CD14-positive monocyte (primary cell): Measurements from ENCODE around the gene NLGN1. TPM values are rescaled to one million over a fixed set of nuclear protein-coding genes. Genes with fewer than 3 reads are reported as not detected.

ENCODE experiments used
- DNase-seq, 3 donors: peaks; one replicate each; pipeline ENCODE4 v3.0.0-alpha.2; 2011 to 2022
- H2AFZ ChIP-seq: 2 replicates; pipeline ENCODE4 v1.6.0; 2012; ENCODE audit warnings: mild to moderate bottlenecking, low read depth, low read length, inconsistent platforms; ENCODE audit not compliant: insufficient read depth, poor library complexity, severe bottlenecking
- H3K27ac ChIP-seq, 2 donors: 1 replicate in 1 of 2; 2 replicates in 1 of 2; pipeline ENCODE4 v1.5.1; 2012 to 2013; ENCODE audit warnings: low read length in 2 of 2, control low read depth in 1 of 2, inconsistent platforms in 1 of 2, low read depth in 1 of 2, mild to moderate bottlenecking in 1 of 2
- H3K27me3 ChIP-seq, 2 donors: one replicate each; pipeline versions ENCODE4 v1.6.0 to v1.6.1; 2011 to 2013; ENCODE audit warnings: low read length in 2 of 2; ENCODE audit not compliant: control insufficient read depth in 2 of 2, insufficient read depth in 2 of 2
- H3K36me3 ChIP-seq, 2 donors: replicated peaks in 1 of 2; 1 replicate in 1 of 2; 2 replicates in 1 of 2; pipeline versions ENCODE4 v1.5.1 to v1.6.1; 2012 to 2013; ENCODE audit warnings: low read length in 2 of 2, control low read depth in 1 of 2, inconsistent platforms in 1 of 2, mild to moderate bottlenecking in 1 of 2; ENCODE audit not compliant: insufficient read depth in 2 of 2, control insufficient read depth in 1 of 2
- H3K4me1 ChIP-seq, 2 donors: 1 replicate in 1 of 2; 2 replicates in 1 of 2; pipeline versions ENCODE4 v1.5.1 to v1.6.1; 2012 to 2013; ENCODE audit warnings: low read length in 2 of 2, control low read depth in 1 of 2, inconsistent platforms in 1 of 2, mild to moderate bottlenecking in 1 of 2, moderate library complexity in 1 of 2; ENCODE audit not compliant: insufficient read depth in 2 of 2, control insufficient read depth in 1 of 2
- H3K4me2 ChIP-seq: replicated peaks from 2 replicates; pipeline ENCODE3; 2012; ENCODE audit warnings: low read length, moderate library complexity, mild to moderate bottlenecking; ENCODE audit not compliant: poor library complexity, severe bottlenecking; ENCODE audit errors: extremely low read depth
- H3K4me3 ChIP-seq, 3 experiments: fragments of 200-600 bp in 1 of 3; sonication (generic) in 1 of 3; replicated peaks in 1 of 3; 1 replicate in 2 of 3; 2 replicates in 1 of 3; pipeline ENCODE4 v1.5.1; 2011 to 2013; ENCODE audit warnings: low read length in 3 of 3, mild to moderate bottlenecking in 3 of 3, control low read depth in 2 of 3, low read depth in 2 of 3, inconsistent platforms in 1 of 3, moderate library complexity in 1 of 3
- H3K79me2 ChIP-seq: 2 replicates; pipeline ENCODE4 v1.6.0; 2012; ENCODE audit warnings: mild to moderate bottlenecking, control low read depth, inconsistent platforms, low read length, moderate library complexity; ENCODE audit not compliant: insufficient read depth
- H3K9ac ChIP-seq: 2 replicates; pipeline ENCODE4 v1.6.0; 2017; ENCODE audit warnings: low read length, mild to moderate bottlenecking; ENCODE audit not compliant: insufficient read depth, poor library complexity, severe bottlenecking
- H3K9me3 ChIP-seq, 2 donors: replicated peaks in 1 of 2; 1 replicate in 1 of 2; 2 replicates in 1 of 2; pipeline versions ENCODE4 v1.5.1 to v1.6.1; 2012 to 2013; ENCODE audit warnings: low read length in 2 of 2, control low read depth in 1 of 2; ENCODE audit not compliant: control insufficient read depth in 1 of 2, insufficient read depth in 1 of 2
- H4K20me1 ChIP-seq: 2 replicates; pipeline ENCODE4 v1.6.0; 2012; ENCODE audit warnings: mild to moderate bottlenecking, low read length, control low read depth, moderate library complexity; ENCODE audit not compliant: insufficient read depth
- H3K27ac Mint-ChIP-seq, 7 donors: one replicate each; pipeline ENCODE4 v1.8.0; 2020; ENCODE audit warnings: mild to moderate bottlenecking in 7 of 7, mixed read lengths in 7 of 7, moderate library complexity in 6 of 7, inconsistent platforms in 2 of 7
- H3K27me3 Mint-ChIP-seq, 3 donors: one replicate each; pipeline ENCODE4 v1.8.0; 2021 to 2022; ENCODE audit warnings: low read depth in 3 of 3, mild to moderate bottlenecking in 3 of 3, mixed read lengths in 3 of 3, moderate library complexity in 3 of 3, inconsistent platforms in 1 of 3
- H3K36me3 Mint-ChIP-seq, 2 donors: one replicate each; pipeline ENCODE4 v1.8.0; 2020; ENCODE audit warnings: mixed read lengths in 2 of 2, inconsistent platforms in 1 of 2, mild to moderate bottlenecking in 1 of 2
- H3K4me1 Mint-ChIP-seq: one replicate; pipeline ENCODE4 v1.8.0; 2020; ENCODE audit warnings: mild to moderate bottlenecking, mixed read lengths
- H3K4me3 Mint-ChIP-seq, 2 donors: one replicate each; pipeline ENCODE4 v1.8.0; 2020; ENCODE audit warnings: mild to moderate bottlenecking in 2 of 2, mixed read lengths in 2 of 2, moderate library complexity in 1 of 2
- H3K9me3 Mint-ChIP-seq, 7 donors: one replicate each; pipeline ENCODE4 v1.8.0; 2020 to 2022; ENCODE audit warnings: mixed read lengths in 7 of 7, mild to moderate bottlenecking in 6 of 7, moderate library complexity in 6 of 7, inconsistent platforms in 2 of 7
- WGBS: methylation state at CpG from one replicate; pipeline ENCODE4 v1.1.5; 2013; ENCODE audit warnings: missing lambda C conversion rate; ENCODE audit not compliant: insufficient coverage; 5-methylcytosine and 5-hydroxymethylcytosine counted together
- intact Hi-C, 2 donors: fragments of 100-400 bp; cut with micrococcal nuclease; formaldehyde crosslinking; loops; one replicate each; pipeline versions ENCODE4 v1.15.0 to v1.15.1; 2023
- polyA plus RNA-seq, 3 donors: library from polyadenylated mRNA; depleted of rRNA in 1 of 3; unstranded in 2 of 3; stranded (reverse) in 1 of 3; fragments of 300-500 nt in 2 of 3; fragments of >200 nt in 1 of 3; fragmentation: Illumina TruSeq in 2 of 3; gene quantifications; 1 replicate in 2 of 3; 2 replicates in 1 of 3; pipeline ENCODE4 v1.2.3, GENCODE V29; 2012 to 2021
- TF ChIP-seq, protein P1 (sequence below): fragments of 200-600 bp; IDR thresholded peaks from one replicate; pipeline ENCODE4 v1.8.0; 2022; ENCODE audit warnings: antibody characterized with exemption, mild to moderate bottlenecking

Gene NLGN1
- polyA plus RNA-seq, 3 donors, result not detected

GRCh38 chr3:173913397-173913796 is 515.9 kb downstream of the NLGN1 start:
- H4K20me1 ChIP-seq, result no peaks in the 10 kb centered on the region
- no peaks in the 10 kb centered on the region for H3K27me3 ChIP-seq
- no peaks in the 10 kb centered on the region for H3K4me1 ChIP-seq
- Mint-ChIP-seq H3K27ac (no peak overlapping the region), H3K4me1 (no peaks in the 10 kb centered on the region), H3K36me3 (no peaks in the 10 kb centered on the region), H3K9me3 (peaks cover 0 to 2% (median 0%) of the 10 kb centered on the region in 7 donors), H3K4me3 (no peak overlapping the region), H3K27me3 (peaks cover 0 to 2% (median 0%) of the 10 kb centered on the region in 3 donors)
- no peaks in the 10 kb centered on the region for H3K79me2 ChIP-seq
- no peaks in the 10 kb centered on the region for H3K9me3 ChIP-seq
- no peaks in the 10 kb centered on the region for H3K36me3 ChIP-seq
- DNase-seq, result no peak
- no peak overlapping the region for H3K27ac ChIP-seq
- TF ChIP-seq, protein P1, sequence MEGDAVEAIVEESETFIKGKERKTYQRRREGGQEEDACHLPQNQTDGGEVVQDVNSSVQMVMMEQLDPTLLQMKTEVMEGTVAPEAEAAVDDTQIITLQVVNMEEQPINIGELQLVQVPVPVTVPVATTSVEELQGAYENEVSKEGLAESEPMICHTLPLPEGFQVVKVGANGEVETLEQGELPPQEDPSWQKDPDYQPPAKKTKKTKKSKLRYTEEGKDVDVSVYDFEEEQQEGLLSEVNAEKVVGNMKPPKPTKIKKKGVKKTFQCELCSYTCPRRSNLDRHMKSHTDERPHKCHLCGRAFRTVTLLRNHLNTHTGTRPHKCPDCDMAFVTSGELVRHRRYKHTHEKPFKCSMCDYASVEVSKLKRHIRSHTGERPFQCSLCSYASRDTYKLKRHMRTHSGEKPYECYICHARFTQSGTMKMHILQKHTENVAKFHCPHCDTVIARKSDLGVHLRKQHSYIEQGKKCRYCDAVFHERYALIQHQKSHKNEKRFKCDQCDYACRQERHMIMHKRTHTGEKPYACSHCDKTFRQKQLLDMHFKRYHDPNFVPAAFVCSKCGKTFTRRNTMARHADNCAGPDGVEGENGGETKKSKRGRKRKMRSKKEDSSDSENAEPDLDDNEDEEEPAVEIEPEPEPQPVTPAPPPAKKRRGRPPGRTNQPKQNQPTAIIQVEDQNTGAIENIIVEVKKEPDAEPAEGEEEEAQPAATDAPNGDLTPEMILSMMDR, result no peak
- H3K9ac ChIP-seq, result no peak overlapping the region
- H2AFZ ChIP-seq, result no peak overlapping the region
- 29% methylated on average over 1 of the region's 2 CpGs for WGBS
- no peak overlapping the region for H3K4me3 ChIP-seq
- H3K4me2 ChIP-seq, result no peak overlapping the region
- intact Hi-C loops, result no loop called here

DNA sequence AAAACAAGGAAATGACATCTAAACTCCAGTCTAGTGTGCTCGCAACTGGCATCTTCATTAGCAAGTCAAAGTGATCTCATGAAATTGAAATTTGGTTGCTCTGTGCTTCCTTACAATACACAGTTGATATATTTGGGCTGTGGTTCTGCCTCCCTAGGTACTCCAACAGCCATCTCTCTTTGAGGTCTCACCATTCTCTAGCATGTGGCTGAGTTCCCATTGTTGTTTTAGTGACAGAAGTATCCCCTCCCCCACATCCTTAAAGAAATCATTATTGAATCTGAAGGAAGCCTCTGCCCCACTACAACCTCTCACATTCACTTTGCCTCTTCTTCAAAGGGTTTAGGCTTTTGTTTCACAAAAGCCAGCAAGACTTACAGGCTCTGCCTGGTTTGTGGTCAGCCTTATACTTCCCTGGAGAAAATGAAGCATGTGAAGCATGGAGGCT is 516.5 kb downstream of the NLGN1 start:
- H3K4me3 Mint-ChIP-seq, result no peak overlapping the region
- peaks cover 0 to 2% (median 0%) of the 10 kb centered on the region in 3 donors for H3K27me3 Mint-ChIP-seq
- peak overlapping the region in 1 of 7 donors; percentile 25 for H3K27ac Mint-ChIP-seq
- H3K9ac ChIP-seq, result no peak overlapping the region
- H2AFZ ChIP-seq, result no peak overlapping the region
- WGBS, result no CpG with 5 or more reads among the region's 1 CpG
- no peak for DNase-seq
- intact Hi-C loops, result no loop called here
- peaks cover 0 to 2% (median 0%) of the 10 kb centered on the region in 7 donors for H3K9me3 Mint-ChIP-seq
- no peaks in the 10 kb centered on the region for H3K27me3 ChIP-seq
- H3K27ac ChIP-seq, result no peak overlapping the region
- no peaks in the 10 kb centered on the region for H3K4me1 Mint-ChIP-seq
- H3K36me3 ChIP-seq, result no peaks in the 10 kb centered on the region
- TF ChIP-seq, protein P1, result no peak
- no peak overlapping the region for H3K4me3 ChIP-seq
- H3K36me3 Mint-ChIP-seq, result no peaks in the 10 kb centered on the region
- H3K4me1 ChIP-seq, result no peaks in the 10 kb centered on the region
- H3K4me2 ChIP-seq, result no peak overlapping the region
- no peaks in the 10 kb centered on the region for H3K9me3 ChIP-seq
- H3K79me2 ChIP-seq, result no peaks in the 10 kb centered on the region
- no peaks in the 10 kb centered on the region for H4K20me1 ChIP-seq
